Fibroblast of upper back skin (primary cell): ENCODE results near the gene TMEM18.

Source experiments
- DNase-seq: peaks from one replicate; pipeline ENCODE4 v3.0.0-alpha.2; 2013

The TMEM18 gene

DNA sequence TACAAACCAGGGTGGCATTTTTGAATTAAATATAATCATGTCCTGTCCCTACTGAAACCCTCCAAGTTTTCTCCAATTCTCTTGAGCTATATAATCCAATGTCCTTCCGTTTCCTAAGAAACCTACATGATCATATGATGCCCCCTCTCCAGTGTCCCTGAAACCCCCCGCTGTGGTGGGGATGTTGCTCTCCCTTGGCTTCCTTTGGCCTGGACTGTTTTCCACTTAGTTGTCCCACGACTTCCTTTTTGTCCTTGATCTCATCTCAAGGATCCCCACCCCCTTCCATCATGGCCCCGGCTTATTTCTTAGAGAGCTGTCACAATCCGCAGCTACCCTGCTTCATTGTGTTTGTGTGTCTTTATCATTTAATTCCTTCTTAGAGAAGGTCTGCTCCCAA is 43.8 kb downstream of the TMEM18 start:
- no peak for DNase-seq

DNA sequence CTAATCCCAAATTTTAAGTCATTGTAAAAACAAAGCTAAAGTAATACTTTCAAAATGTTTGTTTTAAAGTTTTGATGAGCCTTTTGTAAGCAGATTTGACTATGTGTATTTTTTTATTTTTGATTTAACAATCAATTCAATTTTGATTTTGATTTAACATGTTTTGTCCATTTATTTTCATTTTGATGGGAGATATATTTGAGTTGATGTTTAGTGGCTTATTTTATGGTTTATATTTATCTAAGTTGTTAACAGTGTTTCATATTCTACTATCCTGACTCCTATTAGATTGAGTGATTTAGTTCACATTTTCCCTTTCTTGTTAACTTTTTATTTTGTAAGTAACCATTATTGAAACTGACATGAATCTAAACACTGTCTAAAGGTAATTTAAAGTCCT is 44.7 kb downstream of the TMEM18 start:
- DNase-seq: no peak

DNA sequence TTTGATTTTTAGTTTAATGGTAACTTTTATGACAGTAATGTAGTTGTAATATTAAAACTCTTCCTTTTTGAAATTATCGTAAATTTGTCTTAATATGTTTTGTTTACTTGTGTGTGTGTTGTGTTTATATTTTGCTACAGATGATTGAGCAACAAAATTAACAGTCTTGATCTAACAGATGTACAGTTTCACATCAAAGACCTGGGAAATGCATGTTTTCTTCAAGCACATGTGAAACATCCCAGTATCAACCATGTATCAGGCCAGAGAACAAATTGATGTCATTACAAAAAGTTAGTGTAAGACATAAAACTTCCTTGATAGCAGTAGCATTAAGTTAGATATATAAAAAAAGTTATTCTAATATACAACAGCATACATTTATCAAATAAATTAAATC is 45.5 kb downstream of the TMEM18 start:
- no peak for DNase-seq

DNA sequence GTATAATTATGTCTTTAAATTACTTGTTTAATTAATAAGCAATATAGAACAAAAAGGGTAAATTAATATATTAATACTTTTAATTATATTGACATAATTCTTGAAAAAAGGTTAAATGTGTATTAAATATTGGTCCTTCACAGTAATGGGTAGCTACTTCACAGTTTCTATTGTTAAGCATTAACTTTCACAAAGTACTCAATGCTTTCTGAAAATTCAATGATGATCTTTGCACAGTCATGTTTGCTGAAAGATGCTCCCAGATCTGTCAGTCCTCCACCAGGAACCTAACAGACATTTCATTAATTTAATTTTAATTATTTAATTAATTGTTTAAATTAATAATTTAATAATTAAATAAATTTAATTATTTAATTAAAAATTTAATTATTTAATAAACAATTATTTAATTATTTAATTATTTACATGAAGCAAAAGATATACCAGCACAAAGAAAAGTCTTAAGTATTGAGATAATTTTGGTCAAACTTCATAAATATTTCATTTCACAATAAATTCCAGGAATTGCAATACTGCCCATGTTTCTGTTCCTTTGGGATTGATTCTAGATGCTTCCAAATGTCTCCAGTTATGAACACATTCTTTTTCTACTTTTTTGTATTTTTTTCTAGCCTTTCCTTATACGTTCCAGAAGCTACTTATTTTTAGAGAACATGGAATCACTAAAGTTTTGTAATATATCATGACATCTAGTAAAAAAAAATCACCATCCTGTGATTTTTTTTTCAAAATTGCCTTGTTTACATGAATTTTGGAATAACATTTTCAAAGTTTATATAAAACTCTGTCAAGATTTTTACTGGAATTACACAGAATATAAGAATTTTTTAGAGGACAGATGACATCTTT is 46.5 kb downstream of the TMEM18 start:
- no peak for DNase-seq

DNA sequence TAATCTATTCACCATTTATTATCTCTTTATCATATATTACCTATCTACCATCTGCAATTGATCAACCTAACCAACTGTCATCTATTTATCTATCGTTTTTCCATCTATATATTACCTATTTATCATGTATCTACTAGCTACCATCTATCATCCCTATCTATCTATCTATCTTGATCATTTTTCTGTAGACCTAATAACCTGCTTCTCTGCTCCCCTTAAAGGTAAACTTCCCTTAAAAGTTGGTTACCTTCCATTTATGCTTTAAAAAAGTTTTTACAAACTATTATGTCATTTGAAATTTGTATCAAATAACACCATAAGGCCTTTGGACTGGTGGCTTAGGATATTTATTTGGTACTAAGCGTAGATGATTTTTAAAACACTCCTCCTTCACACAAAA is 47.2 kb downstream of the TMEM18 start:
- no peak for DNase-seq

DNA sequence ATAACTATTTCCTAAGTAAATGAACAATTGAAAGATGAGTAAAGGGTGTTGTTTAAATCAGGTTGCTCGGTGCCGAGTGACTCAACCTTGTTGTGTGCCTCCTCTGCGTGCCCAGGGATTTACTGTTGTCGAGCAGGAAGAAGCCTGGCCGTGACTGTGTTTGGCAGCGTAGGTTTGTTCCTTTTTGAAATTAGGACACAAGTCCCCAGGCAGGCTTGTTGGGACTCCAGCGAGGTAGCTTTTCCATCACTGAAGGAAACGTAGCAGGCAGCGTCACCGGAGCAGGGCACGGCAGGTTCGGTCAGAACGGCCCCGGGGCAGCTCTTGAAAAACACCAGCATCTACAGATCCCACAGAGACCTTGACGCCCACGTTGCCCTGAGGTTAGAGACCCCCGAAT is 48.6 kb downstream of the TMEM18 start:
- no peak for DNase-seq

DNA sequence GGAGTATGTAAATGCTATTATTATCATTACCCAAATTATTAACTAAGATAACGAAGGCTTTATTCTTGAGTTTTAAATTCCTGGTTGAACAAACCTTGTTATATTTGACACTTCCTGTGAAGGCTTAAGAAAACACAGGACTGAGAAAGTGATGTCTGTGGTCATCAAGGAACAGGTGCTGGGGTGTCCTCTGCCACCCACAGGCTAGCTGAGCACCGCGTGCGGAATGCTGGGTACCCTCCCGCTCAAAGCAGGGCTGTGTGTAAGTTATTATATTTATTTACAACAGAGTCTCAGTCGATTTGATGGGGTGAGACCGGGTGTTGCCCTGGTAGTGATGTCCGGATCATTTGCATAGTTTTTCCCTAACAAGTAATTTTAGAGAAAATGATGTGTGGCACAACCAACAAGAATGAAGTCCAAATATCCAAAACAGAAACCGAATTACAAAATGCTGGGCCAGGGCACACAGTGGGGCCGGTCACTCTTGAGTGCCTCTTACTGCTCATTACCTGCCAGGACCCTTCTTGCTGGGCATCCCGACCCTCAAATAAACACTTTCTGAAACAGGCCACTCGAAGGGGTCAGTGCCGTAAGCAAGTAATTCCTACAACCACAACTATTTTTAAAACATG is 49.2 kb downstream of the TMEM18 start:
- DNase-seq: no peak

DNA sequence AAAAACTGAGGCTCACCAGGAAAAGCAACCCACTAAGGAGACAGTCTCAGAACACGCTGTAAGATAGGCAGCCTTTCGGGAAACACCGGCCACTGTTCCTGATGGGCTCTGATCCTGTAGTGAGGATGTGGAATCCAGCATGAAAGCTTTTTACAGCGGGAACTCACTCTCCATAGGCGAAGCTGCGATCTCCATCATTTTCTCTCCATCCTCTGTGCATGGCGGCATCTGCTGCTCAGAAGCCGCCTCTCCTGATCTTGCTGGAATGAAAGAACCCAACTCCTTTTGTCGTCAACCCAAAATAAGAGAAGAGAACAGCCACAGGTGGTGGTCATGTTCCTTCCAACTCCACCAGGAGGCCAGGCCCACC is 49.9 kb downstream of the TMEM18 start:
- DNase-seq: no peak

DNA sequence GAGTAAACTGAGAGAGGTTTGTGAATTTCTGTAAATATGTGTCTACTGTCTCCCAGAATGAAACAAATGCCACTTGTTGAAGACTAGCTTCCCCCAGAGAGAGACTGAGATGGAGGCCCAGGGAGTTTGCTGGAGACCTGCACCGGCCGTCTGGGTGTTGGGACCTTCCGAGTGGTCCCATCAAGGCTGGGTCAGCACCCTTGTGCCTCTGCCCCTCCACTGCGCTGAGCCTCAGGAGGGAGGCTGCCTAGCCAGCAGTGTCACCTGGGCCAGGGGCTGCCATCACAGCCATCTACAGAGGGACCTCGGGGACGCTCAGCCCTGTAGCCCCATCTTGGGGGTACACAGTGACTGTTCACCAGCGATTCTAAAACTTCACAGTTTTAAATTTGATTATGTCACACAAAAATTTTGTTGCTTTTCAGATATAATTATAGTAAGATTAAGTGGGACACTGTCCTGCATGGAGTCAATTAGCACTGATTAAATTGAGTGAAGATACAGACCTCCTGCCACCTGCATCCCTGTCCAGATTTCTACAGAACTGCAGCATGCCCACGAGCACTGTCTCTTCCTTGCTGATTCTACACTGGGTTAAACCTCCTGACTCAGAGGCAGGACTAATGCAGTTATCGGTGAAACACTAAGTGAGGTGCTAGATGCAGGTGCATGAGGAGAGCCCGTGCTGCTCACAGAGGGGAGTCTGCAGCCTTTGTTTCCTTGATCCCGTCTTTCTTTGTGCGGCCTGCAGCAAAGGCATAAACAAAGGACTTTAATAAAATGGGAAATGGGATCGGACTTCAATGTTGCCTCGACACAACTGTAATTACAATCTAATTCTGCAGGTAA is 50.5 kb downstream of the TMEM18 start:
- DNase-seq: no peak

DNA sequence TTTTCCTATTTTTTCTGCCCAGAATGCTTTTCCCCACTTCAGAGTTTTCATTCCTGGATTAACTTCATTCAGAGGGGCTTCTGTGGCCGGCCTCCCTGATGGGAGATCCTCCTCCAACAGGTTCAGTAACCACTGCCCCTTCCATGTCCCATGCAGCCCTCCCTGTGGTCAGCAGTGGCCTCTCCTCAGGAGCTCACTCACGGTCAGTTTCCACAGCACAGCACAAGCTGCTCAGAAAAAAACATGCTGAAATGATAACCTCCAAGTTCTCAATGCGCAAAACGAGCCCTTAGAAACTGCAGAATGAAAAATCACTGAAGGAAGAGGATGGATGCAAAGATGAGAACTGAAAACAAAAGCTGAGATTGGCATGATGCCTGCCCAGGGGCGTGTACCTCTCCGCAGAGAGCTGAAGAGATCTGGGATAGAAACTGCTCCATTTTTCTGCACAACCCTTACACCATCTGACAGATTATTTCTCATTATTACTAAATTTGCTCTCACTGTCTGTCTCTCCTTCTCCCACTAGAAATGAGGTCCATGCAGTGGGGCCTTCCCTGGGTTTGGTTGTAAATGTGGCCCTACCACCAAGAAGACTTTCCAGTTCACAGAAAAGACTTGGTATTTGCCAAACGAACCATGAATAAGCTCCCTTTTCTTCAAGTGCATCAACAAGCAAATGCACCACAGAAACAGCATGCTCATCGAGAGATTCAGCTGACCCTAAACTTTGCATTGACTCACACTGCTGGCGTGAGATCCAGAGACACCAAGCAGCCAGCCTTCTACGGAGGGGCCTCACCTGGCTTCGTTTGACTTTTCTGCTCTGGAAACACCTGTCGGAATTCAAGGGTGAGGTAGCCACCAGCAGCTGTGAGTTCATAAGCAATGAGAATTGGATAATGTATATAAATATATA is 51.5 kb downstream of the TMEM18 start:
- DNase-seq: no peak

DNA sequence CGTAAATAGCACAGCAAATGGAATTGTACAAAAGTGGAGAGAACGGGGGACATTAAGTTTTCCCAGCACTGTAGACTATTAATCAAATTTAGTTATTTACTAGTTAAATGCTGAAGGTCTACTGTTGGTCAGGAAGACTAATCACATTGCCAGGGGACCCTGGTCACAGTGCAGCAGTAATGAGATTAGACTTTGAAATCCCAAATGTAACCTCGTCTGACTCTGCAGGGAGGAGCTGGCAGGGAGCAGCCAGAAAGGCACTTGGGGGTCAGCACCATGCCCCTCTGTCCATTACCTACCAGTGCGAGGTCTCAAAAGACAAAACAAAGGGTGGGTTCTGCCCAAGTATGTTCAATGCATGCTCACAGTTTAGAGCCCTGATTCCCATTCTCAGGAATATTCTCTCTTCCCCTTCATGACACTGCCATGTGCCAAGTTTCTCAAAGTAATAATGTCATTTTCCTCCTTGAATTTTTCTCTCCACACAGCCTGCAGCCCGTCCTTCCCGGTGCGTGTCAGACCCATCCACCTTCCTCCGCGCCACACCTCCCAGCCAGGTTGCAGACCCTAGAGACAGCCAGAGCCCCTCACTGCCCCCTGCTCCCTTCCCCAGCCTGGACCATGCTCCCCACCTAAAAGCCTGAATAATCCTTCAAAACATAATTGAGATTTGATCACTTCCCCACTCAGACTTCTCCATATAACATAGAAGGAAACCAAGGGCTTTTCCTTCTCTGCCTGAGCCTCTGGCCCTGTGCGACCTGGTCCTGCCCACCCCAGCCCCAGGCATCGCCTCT is 52.5 kb downstream of the TMEM18 start:
- DNase-seq: no peak

DNA sequence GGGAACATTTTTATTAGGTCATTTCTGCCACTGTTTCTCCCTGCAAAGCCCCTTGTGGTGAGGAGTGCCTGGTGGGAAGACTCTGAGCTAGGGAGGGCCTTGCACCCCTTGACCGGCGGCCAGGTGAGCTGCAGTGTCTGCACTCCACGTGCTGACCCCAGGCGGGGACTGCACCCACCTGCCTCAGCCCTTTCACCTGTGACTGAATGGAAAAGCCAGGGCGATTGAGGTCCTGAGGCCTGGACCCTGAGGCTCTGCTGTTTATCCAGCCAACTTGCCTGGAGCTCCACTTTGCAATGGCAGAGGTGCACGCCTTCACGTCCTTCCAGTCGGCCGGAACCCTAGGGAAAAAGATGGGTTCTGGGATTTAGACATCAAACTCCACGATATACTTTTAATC is 53.1 kb downstream of the TMEM18 start:
- DNase-seq: no peak

DNA sequence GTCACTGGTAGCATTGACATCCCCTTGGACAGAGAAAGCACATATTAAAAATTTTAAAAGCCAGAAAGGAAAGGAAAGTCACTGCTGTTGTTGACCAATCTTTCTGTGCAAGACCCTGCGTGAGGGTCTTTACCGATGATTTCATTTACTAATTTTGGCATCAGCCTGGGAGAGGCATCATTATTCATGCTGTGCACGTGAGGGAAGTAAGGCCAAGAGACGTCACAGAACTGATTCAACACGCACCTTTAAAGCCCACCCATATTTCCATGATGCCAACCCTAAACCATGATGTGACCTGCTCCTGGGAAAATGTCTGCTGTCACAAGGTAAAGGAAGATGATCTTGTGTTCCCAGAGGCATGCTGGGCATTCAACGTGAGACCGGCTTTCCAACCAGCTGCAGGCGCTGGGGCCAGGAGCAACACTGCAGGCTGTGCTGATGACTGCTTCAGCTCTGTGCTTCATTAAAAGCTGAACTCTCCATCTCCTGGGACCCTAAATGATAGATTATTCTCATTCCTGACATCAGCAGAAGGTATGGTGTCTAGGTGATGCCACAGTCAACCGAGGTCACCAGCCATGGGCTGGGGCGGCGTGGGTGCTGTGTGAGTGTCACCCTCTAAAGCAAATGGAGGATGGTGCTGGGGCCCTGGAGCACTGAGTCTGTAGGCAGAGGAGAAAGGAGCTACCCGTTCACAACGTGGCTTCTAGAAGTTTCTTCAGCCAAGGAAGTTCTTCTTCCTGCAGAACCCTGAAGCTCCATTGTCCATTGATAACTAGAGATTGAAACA is 53.9 kb downstream of the TMEM18 start:
- DNase-seq: no peak

DNA sequence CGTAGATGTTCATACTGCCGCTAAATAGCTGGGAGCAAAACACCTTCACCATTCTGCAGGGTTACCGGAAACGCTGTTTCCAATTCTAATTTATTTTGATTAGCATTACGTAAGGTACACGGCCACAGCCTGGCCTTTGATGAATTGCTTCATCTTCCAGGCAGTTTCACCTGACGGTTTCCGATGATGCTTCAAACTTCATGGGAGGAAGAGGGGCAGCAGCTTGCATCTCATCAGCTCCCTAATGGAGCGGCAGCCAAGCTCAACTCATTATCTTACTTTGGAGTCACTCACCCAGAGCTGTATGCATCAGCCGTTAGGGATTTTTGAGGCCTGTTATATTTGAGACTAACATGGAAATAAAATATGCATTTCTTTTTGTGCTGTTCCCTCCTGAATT is 54.8 kb downstream of the TMEM18 start:
- no peak for DNase-seq

DNA sequence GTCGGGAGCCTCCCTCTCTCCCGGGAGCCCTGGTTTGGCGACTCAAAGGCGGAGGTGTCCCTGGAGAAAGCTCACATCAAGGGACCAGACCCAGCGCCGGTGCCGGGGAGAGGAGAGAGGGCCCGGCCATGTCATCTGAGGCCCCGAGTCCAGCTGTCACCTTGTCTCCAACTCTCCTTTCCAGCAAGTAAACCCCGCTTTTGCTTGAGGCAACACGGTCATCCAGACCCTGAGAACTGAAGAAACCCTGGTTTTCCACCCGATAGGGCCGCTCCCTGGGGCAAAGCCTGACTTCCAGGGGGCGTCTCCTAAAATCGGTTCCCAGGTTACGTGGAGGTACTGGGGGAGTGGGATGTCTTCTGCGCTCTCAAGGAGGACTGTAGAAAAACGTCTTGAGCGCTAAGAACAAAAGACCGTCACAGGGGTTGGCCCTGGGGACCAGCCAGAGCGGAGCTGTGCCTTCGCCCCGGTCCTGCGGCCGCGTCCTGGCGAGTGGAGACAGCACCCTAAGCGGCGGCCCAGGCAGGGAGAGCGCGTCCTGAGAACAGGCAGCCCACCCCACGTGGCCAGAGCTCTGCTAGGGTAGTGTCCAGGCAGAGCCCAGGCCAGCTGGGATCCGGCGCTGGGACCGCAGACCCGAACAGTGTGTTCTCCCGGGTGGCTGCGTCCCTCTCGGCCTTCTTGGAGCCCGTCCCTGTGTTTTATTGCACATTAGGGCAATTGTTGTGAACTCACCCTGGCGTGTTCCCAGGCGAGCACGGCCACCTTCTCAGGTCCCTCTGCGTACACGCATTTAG is 55.7 kb downstream of the TMEM18 start:
- DNase-seq: no peak

DNA sequence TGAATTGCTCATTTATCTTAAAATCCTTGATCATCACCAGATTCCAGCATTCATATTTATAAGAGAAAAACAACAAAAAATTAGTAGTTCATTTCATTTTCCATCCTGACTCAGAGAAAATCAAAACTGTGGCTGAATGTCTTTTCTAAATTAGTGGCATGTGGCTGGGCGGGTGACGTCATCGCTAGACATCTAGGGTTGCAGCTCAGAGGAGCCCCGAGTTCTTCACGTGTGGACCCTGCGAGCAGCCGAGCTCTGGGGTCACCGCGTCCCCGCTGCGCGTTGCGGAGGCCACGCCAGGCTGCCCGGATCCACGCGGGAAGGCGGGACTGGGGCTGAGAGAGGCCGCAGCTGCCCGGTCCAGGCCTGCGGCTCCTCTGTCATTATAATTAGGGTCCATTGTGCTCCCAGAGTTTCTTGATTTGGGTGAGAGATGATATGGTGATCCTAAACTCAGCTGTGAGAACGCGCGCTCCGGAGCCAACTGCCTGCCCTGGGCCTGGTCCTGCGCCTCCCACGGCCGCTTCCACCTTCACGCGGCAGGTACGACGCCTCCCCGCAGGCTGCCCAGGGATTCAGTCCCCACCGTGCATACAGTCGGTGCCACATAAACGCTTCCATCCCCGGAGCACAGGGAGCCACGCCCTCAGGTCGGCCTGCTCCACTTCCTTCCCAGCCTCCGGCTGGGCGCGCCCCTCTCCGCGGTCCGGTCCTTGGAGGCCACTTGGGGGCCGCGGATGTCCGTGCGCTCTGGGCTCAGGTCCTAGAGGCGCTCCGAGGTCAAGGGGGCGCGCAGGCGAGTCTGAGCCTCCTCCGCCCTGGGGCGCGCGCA is 56.5 kb downstream of the TMEM18 start:
- no peak for DNase-seq

DNA sequence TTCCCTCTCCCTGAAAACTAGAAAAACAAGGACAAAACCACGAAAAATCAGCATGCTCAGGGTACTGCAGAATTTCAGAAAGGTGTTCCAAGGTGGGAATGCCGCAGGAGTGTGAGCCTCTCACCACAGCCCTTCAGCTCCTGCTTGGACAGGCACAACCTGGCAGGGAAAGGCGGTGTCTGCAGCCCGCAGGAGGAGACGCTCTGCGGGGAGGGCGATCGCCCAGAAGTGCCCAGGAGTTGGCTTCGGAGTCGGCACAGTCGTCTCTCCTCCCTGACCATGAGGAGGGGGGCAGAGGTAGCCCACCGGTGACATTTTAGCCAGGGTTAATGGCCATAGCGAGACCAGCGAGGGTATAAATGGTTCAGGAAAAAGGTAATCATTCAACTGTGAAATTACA is 57.2 kb downstream of the TMEM18 start:
- DNase-seq: no peak

DNA sequence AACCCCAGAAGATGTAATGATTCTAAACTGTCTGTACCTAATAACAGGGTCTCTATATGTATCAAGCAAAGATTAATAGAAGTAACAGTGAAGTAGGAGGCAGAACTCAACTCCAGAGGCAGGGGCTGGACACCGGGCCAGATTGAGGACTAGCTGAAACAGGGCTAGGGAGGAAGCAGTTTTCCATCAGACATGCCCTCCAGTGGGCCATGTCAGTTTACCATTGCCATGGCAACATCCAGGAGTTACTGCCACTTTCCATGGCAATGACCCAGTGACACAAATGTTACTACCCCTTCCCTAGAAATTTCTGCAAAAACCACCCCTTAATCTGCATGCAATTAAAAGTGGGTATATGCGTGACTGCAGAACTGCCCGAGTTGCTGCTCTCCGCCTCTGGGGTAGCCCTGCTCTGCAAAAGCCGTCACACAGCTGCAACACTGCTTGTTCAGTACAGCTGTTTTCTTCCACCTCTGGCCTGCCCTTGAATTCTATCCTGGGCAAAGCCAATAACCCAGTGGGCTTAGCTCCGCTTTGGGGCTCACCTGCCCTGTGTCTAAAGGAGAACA is 58.7 kb downstream of the TMEM18 start:
- no peak for DNase-seq

DNA sequence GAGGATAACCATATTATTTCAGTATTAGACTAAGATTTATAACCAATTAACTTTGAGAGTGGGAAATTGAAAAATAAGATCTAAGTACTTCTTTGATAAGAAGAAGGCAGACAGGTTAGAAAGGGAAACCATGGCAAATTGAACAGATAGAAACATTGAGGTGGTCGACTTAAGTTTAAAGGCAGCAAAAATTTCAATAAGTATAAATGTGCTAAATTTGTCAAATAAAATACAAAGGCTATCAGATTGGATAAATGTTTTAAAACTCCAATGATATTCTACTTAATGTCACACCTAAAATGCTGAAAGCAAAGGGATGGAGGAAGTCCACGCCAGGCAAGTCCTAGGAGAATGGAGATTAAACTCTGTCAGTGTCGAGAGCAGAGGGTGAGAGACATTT is 59.2 kb downstream of the TMEM18 start:
- DNase-seq: no peak
